Activated T-helper 17 cell treated with anti-CD3 and anti-CD28 coated beads, Interleukin-2, amount 50 U/mL, for 72 hours (primary cell): ENCODE results near the gene CEP104. TPM values are rescaled to one million over a fixed set of nuclear protein-coding genes. Genes with fewer than 3 reads are reported as not detected.
"Not testable (repeated sequence)": the region's sequence is repeated elsewhere in the genome, so short reads cannot be mapped to it uniquely, and the experiment has no call there.

Experiments used
- ATAC-seq: fragments of 150-1000 bp; cut with Tn5 transposase; replicated peaks from 2 replicates; pipeline ENCODE4 v1.10.0; 2021; ENCODE audit warnings: mild to moderate bottlenecking, moderate library complexity
- H3K27ac Mint-ChIP-seq: one replicate; pipeline ENCODE4 v1.8.0; 2022; ENCODE audit warnings: mixed read lengths
- H3K27me3 Mint-ChIP-seq: one replicate; pipeline ENCODE4 v1.8.0; 2022; ENCODE audit warnings: mixed read lengths
- H3K36me3 Mint-ChIP-seq: one replicate; pipeline ENCODE4 v1.8.0; 2022; ENCODE audit warnings: low read depth, mild to moderate bottlenecking, mixed read lengths
- H3K4me1 Mint-ChIP-seq: one replicate; pipeline ENCODE4 v1.8.0; 2022; ENCODE audit warnings: mixed read lengths
- H3K4me3 Mint-ChIP-seq: one replicate; pipeline ENCODE4 v1.8.0; 2022; ENCODE audit warnings: mild to moderate bottlenecking, mixed read lengths
- H3K9me3 Mint-ChIP-seq: one replicate; pipeline ENCODE4 v1.8.0; 2022; ENCODE audit warnings: mixed read lengths
- total RNA-seq, 2 donors: library from RNA; stranded (reverse); gene quantifications; one replicate each; pipeline ENCODE4 v1.2.3, GENCODE V29; 2022

Gene CEP104
- total RNA-seq, 2 donors from 2014 or later = 17.8 to 39.4 TPM

GRCh38 chr1:3817821-3818597 lies 39.0 kb downstream of the CEP104 start:
- Mint-ChIP-seq H3K4me3 (no peak overlapping the region), H3K4me1 (no peaks in the 10 kb centered on the region), H3K9me3 (no peaks in the 10 kb centered on the region), H3K27me3 (no peaks in the 10 kb centered on the region), H3K36me3 (peaks cover 37% of the 10 kb centered on the region), H3K27ac (no peak overlapping the region)
- no peak for ATAC-seq

- Mint-ChIP-seq H3K36me3 (peaks cover 37% of the 10 kb centered on the region), H3K27ac (no peak overlapping the region), H3K9me3 (no peaks in the 10 kb centered on the region), H3K4me3 (no peak overlapping the region), H3K27me3 (no peaks in the 10 kb centered on the region), H3K4me1 (no peaks in the 10 kb centered on the region)
- ATAC-seq = no peak
Measured at GRCh38 chr1:3817138-3817740, 39.8 kb downstream of the CEP104 start.

DNA sequence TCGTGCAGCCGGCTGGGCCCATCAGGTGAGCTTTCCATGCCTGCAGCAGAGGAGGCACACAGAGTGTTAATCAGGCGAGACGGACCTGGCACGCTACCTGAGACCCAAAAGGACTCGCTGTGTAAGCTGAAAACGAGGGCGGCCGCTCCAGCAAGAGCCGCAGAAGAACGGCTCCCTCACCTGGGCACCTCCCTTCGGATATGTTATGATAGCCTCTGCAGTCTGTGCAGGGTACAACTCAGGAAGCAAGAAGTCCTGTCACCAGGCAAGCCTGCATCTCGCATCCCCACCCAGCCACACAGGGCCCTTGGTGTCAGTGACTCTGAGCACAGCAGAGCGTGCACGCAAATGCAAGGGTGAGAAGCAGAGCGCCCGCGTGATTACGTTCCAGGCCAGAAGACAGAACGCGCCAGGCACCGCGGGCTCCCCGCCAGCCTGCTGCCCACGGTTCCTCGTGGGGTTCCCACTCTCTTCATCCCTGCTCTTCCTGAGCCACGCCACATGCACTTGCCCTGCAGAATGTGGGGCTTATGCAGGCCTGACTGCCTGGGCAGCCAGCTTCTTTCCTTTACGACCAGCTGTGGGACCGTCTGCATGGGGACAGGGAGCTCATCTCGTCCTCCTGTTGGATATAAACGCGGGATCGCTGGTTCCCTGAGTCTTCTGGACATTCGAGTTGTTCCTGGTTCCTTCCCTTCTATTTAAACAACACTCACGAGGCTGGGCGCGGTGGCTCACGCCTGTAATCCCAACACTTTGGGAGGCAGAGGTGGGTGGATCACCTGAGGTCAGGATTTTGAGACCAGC lies 40.5 kb downstream of the CEP104 start:
- Mint-ChIP-seq H3K4me3 (no peak overlapping the region), H3K27me3 (no peaks in the 10 kb centered on the region), H3K27ac (no peak overlapping the region), H3K36me3 (peaks cover 37% of the 10 kb centered on the region), H3K4me1 (no peaks in the 10 kb centered on the region), H3K9me3 (no peaks in the 10 kb centered on the region)
- ATAC-seq = no peak

DNA sequence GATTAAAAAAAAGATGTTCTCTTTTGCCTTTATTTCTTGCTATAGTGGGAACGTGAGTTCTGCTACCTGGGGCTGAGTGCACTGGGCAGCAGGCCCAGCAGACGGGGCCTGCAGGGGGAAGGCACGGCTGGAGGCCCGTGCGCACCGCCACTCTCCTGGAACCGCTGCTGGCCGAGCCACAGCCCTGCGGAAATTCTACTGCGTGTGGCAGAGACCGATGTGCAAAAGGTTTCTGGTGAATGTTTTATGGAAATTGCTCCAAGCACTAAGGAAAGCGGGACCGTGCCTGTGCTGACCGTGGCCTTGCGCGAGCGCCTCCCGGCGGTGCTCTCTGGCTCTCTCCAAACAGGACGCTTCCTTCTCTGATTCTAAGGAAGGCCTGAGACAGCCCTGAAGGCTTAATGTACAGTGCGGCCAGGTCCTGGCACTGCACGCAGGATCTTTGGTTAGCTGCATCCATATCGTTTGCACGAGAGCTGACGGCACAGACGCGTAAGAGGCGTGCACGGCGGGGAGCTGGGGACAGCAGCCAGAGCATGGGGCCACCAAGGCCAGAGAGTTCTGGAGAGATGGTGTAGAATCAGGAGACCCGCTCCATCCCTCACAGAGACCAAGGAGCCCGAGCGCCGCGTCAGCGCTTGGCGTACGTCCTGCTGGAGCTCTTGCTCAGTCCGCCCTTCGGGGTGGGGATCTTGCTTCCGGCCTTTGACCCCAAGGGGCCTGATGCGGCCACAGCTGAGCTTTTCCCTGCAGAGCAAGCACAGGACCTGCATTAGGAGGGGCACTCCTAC lies 42.0 kb downstream of the CEP104 start:
- Mint-ChIP-seq H3K27ac (no peak overlapping the region), H3K9me3 (no peaks in the 10 kb centered on the region), H3K36me3 (peaks cover 29% of the 10 kb centered on the region), H3K27me3 (no peaks in the 10 kb centered on the region), H3K4me1 (no peaks in the 10 kb centered on the region), H3K4me3 (no peak overlapping the region)
- ATAC-seq = no peak

GRCh38 chr1:3814065-3814464 lies 42.9 kb downstream of the CEP104 start:
- no peak overlapping the region for H3K27ac Mint-ChIP-seq
- no peak for ATAC-seq
- H3K36me3 Mint-ChIP-seq = peaks cover 20% of the 10 kb centered on the region
- H3K4me1 Mint-ChIP-seq = no peaks in the 10 kb centered on the region
- H3K27me3 Mint-ChIP-seq = no peaks in the 10 kb centered on the region
- H3K9me3 Mint-ChIP-seq = no peaks in the 10 kb centered on the region
- H3K4me3 Mint-ChIP-seq = no peak overlapping the region

GRCh38 chr1:3811595-3811911 lies 45.5 kb downstream of the CEP104 start:
- H3K36me3 Mint-ChIP-seq = peaks cover 16% of the 10 kb centered on the region
- no peaks in the 10 kb centered on the region for H3K4me1 Mint-ChIP-seq
- ATAC-seq = peak; percentile 23
- H3K27ac Mint-ChIP-seq = no peak overlapping the region
- H3K4me3 Mint-ChIP-seq = no peak overlapping the region
- no peaks in the 10 kb centered on the region for H3K27me3 Mint-ChIP-seq
- no peaks in the 10 kb centered on the region for H3K9me3 Mint-ChIP-seq

GRCh38 chr1:3810149-3810761 lies 46.8 kb downstream of the CEP104 start:
- not testable (repeated sequence) for H3K9me3 Mint-ChIP-seq, H3K36me3 Mint-ChIP-seq, H3K27ac Mint-ChIP-seq, ATAC-seq, H3K4me3 Mint-ChIP-seq, H3K27me3 Mint-ChIP-seq, H3K4me1 Mint-ChIP-seq

DNA sequence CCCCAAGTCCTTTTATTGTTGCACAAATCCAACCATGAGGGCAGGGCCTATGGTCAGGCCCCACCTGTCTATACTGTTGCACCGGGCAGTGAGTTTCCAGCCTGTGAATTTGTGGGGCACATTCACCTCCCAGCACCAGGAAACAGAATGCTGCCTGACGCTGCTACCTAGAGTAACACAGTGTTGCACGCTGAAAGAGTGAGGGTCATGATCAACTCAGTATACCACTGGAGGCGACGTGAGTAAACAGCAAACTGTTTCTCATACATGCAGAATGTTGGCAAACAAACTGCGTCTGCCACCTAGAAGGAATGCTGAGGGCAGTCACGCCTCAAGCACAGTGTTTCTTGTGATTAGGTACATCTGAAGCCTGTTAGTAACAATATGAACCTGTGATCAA lies 47.3 kb downstream of the CEP104 start:
- H3K36me3 Mint-ChIP-seq = peaks cover 2% of the 10 kb centered on the region
- no peak overlapping the region for H3K27ac Mint-ChIP-seq
- no peak for ATAC-seq
- no peaks in the 10 kb centered on the region for H3K27me3 Mint-ChIP-seq
- no peaks in the 10 kb centered on the region for H3K4me1 Mint-ChIP-seq
- no peak overlapping the region for H3K4me3 Mint-ChIP-seq
- no peaks in the 10 kb centered on the region for H3K9me3 Mint-ChIP-seq

DNA sequence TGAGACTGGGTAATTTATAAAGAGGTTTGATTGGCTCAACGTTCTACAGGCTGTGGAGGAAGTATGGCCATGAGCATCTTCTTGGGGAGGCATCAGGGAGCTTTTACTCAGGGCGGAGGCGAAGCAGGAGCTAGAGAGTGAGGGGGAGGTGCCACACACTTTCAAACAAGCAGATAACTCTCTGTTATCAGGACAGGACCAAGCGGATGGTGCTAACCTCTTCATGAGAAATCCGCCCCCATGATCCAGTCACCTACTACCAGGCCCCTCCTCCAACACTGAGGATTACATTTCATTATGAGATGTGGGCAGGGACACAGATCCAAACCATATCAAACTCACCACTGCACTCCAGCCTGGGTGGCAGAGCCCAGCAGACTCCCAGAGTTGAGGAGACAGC lies 49.2 kb downstream of the CEP104 start:
- no peaks in the 10 kb centered on the region for H3K36me3 Mint-ChIP-seq
- H3K27ac Mint-ChIP-seq = no peak overlapping the region
- H3K4me3 Mint-ChIP-seq = no peak overlapping the region

GRCh38 chr1:3805038-3805437 lies 52.0 kb downstream of the CEP104 start:
- no peak overlapping the region for H3K4me3 Mint-ChIP-seq
- no peak for ATAC-seq
- H3K9me3 Mint-ChIP-seq = no peaks in the 10 kb centered on the region
- no peaks in the 10 kb centered on the region for H3K36me3 Mint-ChIP-seq
- peaks cover 8% of the 10 kb centered on the region for H3K27me3 Mint-ChIP-seq
- no peak overlapping the region for H3K27ac Mint-ChIP-seq
- H3K4me1 Mint-ChIP-seq = peaks cover 6% of the 10 kb centered on the region

More for the DNA sequence above, 49.2 kb downstream of the CEP104 start:
- no peak for ATAC-seq
- Mint-ChIP-seq H3K9me3 (no peaks in the 10 kb centered on the region), H3K4me1 (no peaks in the 10 kb centered on the region), H3K27me3 (peaks cover 8% of the 10 kb centered on the region)

- not testable (repeated sequence) for H3K27me3 Mint-ChIP-seq, H3K4me1 Mint-ChIP-seq, H3K9me3 Mint-ChIP-seq, ATAC-seq, H3K36me3 Mint-ChIP-seq
- Mint-ChIP-seq H3K27ac (peak overlapping the region; percentile 81), H3K4me3 (peak overlapping the region; percentile 45)
Measured at GRCh38 chr1:3804627-3804944, 52.4 kb downstream of the CEP104 start.

DNA sequence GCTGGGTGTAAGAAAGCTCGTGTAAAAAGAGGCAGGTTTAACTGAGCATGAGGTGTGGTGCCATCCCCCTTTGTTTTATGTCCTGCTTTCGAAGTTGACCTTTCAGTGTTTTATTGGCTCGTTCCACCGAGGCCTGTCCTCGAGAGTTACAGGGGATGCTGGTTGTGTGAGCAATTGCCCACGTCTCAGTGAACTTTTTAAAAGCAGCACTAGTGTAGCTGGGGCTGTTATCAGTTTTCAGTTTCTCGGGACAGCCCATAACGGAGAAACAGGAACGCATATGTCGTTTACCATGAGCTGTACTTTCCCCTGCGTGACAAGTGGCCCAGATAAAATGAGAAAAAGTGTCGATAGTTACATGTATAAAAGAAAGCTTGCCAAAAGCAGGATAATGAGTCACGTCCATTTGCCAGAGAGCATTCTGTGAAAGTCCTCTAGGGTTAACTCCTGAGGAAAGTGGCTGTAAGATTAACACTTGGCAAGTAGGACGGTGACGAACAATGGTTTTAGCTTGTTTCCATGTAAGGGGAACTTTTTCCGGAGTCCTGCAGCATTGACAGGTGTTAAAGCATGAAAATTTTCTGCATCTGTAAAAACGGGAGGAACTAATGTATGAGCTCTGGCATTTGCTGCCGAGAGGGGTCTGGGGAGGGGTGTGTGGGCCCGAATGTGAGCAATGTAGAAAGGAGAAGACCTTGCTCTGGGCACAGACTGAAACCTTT lies 52.9 kb downstream of the CEP104 start:
- Mint-ChIP-seq H3K36me3 (no peaks in the 10 kb centered on the region), H3K27me3 (peaks cover 8% of the 10 kb centered on the region), H3K9me3 (no peaks in the 10 kb centered on the region), H3K4me1 (peaks cover 6% of the 10 kb centered on the region), H3K4me3 (peak overlapping the region; percentile 45), H3K27ac (peak overlapping the region; percentile 81)
- ATAC-seq = no peak

- H3K36me3 Mint-ChIP-seq, H3K9me3 Mint-ChIP-seq, H3K27me3 Mint-ChIP-seq, ATAC-seq: not testable (repeated sequence)
- Mint-ChIP-seq H3K4me1 (peaks cover 14% of the 10 kb centered on the region), H3K27ac (peak overlapping the region; percentile 95), H3K4me3 (peak overlapping the region; percentile 72)
Measured at GRCh38 chr1:3800795-3801194, 56.2 kb downstream of the CEP104 start.
